PC-9 (cell line): ENCODE measurements around the gene AKR1E2. TPM values are rescaled to one million over a fixed set of nuclear protein-coding genes. Genes with fewer than 3 reads are reported as not detected.

ENCODE experiments used
- BruUV-seq: library from RNA; stranded (reverse); fragments of 400-500 nt; replicated peaks from 2 replicates; lab custom pipeline; 2021; lab: Mats Ljungman, UMichigan
- CTCF ChIA-PET: fragments of 300-600 bp; sonication (Branson Sonifier 250); formaldehyde crosslinking; loops from one replicate; lab custom pipeline; 2022; ENCODE audit warnings: antibody characterized with exemption; lab: Charles Lee
- POLR2A ChIA-PET: fragments of 300-600 bp; sonication (Branson Sonifier 250); formaldehyde crosslinking; loops from one replicate; lab custom pipeline; 2022; ENCODE audit warnings: antibody characterized with exemption; ENCODE audit not compliant: unreplicated experiment; lab: Charles Lee
- DNase-seq, 2 experiments: peaks; one replicate each; pipeline versions ENCODE4 v3.0.0 to v3.0.0-alpha.2; 2015 to 2022; ENCODE audit warnings: mixed read lengths in 1 of 2
- H2AFZ ChIP-seq: fragments of 200-600 bp; sonication (generic); 2 replicates; pipeline ENCODE4 v1.8.1; 2017; ENCODE audit warnings: antibody characterized with exemption
- H3F3A ChIP-seq: fragments of 200-600 bp; sonication (generic); 2 replicates; pipeline ENCODE4 v1.8.1; 2017; ENCODE audit warnings: antibody characterized with exemption, mild to moderate bottlenecking, low read depth; ENCODE audit not compliant: insufficient read depth
- H3K27ac ChIP-seq: fragments of 200-600 bp; sonication (generic); 2 replicates; pipeline ENCODE4 v1.6.1; 2016; ENCODE audit warnings: mixed run types
- H3K27me3 ChIP-seq: fragments of 200-600 bp; sonication (generic); 2 replicates; pipeline ENCODE4 v1.6.1; 2016; ENCODE audit warnings: low read depth, mixed run types; ENCODE audit not compliant: insufficient read depth
- H3K36me3 ChIP-seq: fragments of 200-600 bp; sonication (generic); 2 replicates; pipeline ENCODE4 v1.6.1; 2016; ENCODE audit warnings: low read depth, mixed run types
- H3K4me1 ChIP-seq: fragments of 200-600 bp; sonication (generic); replicated peaks from 2 replicates; pipeline ENCODE4 v1.6.1; 2016; ENCODE audit warnings: mixed run types; ENCODE audit not compliant: insufficient read depth
- H3K4me2 ChIP-seq: fragments of 200-600 bp; sonication (generic); 2 replicates; pipeline ENCODE4 v1.6.1; 2017; ENCODE audit warnings: mixed run types
- H3K4me3 ChIP-seq: fragments of 200-600 bp; sonication (generic); 2 replicates; pipeline ENCODE4 v1.6.1; 2016; ENCODE audit warnings: mixed run types
- H3K79me2 ChIP-seq: fragments of 200-600 bp; sonication (generic); 2 replicates; pipeline ENCODE4 v1.6.1; 2017; ENCODE audit warnings: low read depth, mixed run types
- H3K9me2 ChIP-seq: fragments of 200-600 bp; sonication (generic); 2 replicates; pipeline ENCODE4 v1.8.1; 2017; ENCODE audit warnings: mild to moderate bottlenecking; ENCODE audit not compliant: insufficient read depth
- H3K9me3 ChIP-seq: fragments of 200-600 bp; sonication (generic); 2 replicates; pipeline ENCODE4 v1.8.1; 2016; ENCODE audit warnings: low read depth; ENCODE audit not compliant: insufficient read depth
- H4K20me1 ChIP-seq: fragments of 200-600 bp; sonication (generic); 2 replicates; pipeline ENCODE4 v1.8.1; 2017; ENCODE audit not compliant: insufficient read depth
- EZH2 ChIP-seq: fragments of 200-600 bp; sonication (generic); IDR thresholded peaks from 2 replicates; pipeline ENCODE4 v1.8.0; 2017; ENCODE audit warnings: antibody characterized with exemption, low read depth
- intact Hi-C: fragments of 100-400 bp; cut with micrococcal nuclease; formaldehyde crosslinking; loops from one replicate; pipeline ENCODE4 v1.10.0; 2022; ENCODE audit not compliant: unreplicated experiment
- total RNA-seq: library from RNA; stranded (reverse); gene quantifications from 2 replicates; pipeline ENCODE4 v1.2.3, GENCODE V29; 2021
- TF ChIP-seq, protein P1 (sequence below): fragments of 200-600 bp; sonication (generic); conservative IDR thresholded peaks from 2 replicates; pipeline ENCODE4 v1.6.1; 2017; ENCODE audit warnings: mixed run types, antibody characterized with exemption, mild to moderate bottlenecking, moderate library complexity

AKR1E2 gene
- total RNA-seq, 1 experiment from 2014 or later, result 1.9 TPM

DNA sequence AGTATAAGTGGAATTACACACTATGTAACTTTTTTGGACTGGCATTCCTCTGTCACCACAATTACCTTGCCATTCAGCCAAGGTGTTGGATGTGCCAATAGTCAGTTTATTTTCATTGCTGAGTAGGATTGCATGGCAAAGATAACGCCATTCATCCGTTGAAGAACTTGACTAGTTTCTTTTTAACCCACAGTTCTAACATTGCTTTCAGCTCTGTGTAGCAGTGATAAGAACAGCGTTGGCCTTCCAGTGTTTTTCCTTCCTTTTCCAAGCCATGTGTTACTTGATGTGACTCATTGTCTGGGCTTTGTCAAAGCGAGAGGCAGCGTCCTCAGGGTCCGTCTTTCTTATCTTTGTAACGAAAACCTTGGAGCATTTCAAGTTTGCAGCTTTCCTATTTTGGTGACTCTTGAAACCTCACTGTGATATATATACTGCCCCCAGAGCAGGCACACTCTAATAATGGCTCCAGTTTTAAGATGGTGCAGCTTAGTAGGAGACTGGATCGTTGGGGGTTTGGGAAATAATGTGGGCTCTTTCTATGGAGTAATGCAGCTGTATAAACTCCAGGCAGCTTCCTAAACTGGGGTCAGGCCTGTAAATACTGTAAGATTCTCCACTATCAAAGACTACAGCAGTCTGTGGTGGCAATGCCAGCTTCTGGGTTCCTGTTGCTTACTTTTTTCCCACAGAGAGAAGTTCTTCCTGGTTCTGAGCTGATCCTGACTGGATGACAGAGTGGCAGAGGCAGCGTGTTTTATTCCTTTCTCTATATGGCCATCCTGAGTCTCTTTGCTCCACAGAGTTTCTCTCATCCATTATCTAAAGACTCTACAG, 41.7 kb downstream of the AKR1E2 start:
- TF ChIP-seq, protein P1, sequence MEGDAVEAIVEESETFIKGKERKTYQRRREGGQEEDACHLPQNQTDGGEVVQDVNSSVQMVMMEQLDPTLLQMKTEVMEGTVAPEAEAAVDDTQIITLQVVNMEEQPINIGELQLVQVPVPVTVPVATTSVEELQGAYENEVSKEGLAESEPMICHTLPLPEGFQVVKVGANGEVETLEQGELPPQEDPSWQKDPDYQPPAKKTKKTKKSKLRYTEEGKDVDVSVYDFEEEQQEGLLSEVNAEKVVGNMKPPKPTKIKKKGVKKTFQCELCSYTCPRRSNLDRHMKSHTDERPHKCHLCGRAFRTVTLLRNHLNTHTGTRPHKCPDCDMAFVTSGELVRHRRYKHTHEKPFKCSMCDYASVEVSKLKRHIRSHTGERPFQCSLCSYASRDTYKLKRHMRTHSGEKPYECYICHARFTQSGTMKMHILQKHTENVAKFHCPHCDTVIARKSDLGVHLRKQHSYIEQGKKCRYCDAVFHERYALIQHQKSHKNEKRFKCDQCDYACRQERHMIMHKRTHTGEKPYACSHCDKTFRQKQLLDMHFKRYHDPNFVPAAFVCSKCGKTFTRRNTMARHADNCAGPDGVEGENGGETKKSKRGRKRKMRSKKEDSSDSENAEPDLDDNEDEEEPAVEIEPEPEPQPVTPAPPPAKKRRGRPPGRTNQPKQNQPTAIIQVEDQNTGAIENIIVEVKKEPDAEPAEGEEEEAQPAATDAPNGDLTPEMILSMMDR, result no peak
- no peak for TF ChIP-seq EZH2
- no peak overlapping the region for H3K4me2 ChIP-seq
- ChIA-PET POLR2A (interaction anchor here (0.6 kb wide), 1 partner anchor 1580 kb away, joined by 3 read pairs; no protein-coding TSS in a partner anchor), CTCF (no interaction called here)
- DNase-seq, result no peak
- no peaks in the 10 kb centered on the region for H3K9me2 ChIP-seq
- no peaks in the 10 kb centered on the region for H3K79me2 ChIP-seq
- H3K4me1 ChIP-seq, result no peaks in the 10 kb centered on the region
- no peaks in the 10 kb centered on the region for H4K20me1 ChIP-seq
- H3F3A ChIP-seq, result no peaks in the 10 kb centered on the region
- no peaks in the 10 kb centered on the region for H3K27me3 ChIP-seq
- BruUV-seq, result no TSS peak
- intact Hi-C loops, result loop anchor here (5.0 kb wide), 2 partner anchors 75 to 95 kb away; partner anchors contain the start of gene AKR1C1
- no peaks in the 10 kb centered on the region; the same call in 1 of the 2 replicates for H3K9me3 ChIP-seq
- H2AFZ ChIP-seq, result no peak overlapping the region
- H3K27ac ChIP-seq, result no peak overlapping the region
- H3K36me3 ChIP-seq, result no peaks in the 10 kb centered on the region
- no peak overlapping the region for H3K4me3 ChIP-seq

- intact Hi-C loops, result loop anchor here (5.0 kb wide), 2 partner anchors 74 to 94 kb away; partner anchors contain the start of gene AKR1C1
- CTCF ChIA-PET, result no interaction called here
- H3K36me3 ChIP-seq, result no peaks in the 10 kb centered on the region
Observed at GRCh38 chr10:4868357-4868657, 42.3 kb downstream of the AKR1E2 start.

DNA sequence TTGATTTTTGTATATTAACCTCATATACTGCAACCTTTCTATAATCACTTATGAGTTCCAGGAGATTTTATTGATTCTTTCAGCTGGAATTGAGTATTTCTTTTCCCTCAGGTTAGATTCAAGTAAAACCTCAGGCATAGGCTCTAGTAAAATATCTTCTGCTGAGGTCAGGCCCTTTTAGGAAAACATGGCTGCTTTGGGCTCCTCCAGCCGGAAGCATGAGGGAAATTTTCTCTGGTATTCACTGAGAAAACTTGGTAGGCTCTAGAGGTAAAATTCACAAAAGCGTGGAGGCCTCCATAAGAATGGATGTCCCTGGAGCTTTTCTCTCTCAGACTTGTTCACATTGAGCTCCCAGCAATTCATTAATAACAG, 56.7 kb downstream of the AKR1E2 start:
- ChIA-PET CTCF (no interaction called here), POLR2A (no interaction called here)
- no peak overlapping the region for H3K4me3 ChIP-seq
- BruUV-seq, result no TSS peak
- no peak for DNase-seq
- H3K4me1 ChIP-seq, result 0 out of 2 replicates have a peak, but pooled peaks cover 5% of the 10 kb centered on the region
- H3K36me3 ChIP-seq, result no peaks in the 10 kb centered on the region
- no peaks in the 10 kb centered on the region for H4K20me1 ChIP-seq
- H3F3A ChIP-seq, result no peaks in the 10 kb centered on the region
- intact Hi-C loops, result no loop called here
- no peak overlapping the region for H3K4me2 ChIP-seq
- H3K9me3 ChIP-seq, result no peaks in the 10 kb centered on the region
- no peak overlapping the region for H2AFZ ChIP-seq
- H3K9me2 ChIP-seq, result no peaks in the 10 kb centered on the region
- no peak for TF ChIP-seq EZH2
- TF ChIP-seq, protein P1, result no peak
- H3K79me2 ChIP-seq, result no peaks in the 10 kb centered on the region
- H3K27ac ChIP-seq, result no peak overlapping the region
- H3K27me3 ChIP-seq, result no peaks in the 10 kb centered on the region

More at GRCh38 chr10:4868357-4868657, 42.3 kb downstream of the AKR1E2 start:
- Histone ChIP-seq H3K4me1 (no peaks in the 10 kb centered on the region), H3F3A (no peaks in the 10 kb centered on the region), H3K9me3 (no peaks in the 10 kb centered on the region; the same call in 1 of the 2 replicates), H3K4me2 (no peak overlapping the region), H3K27ac (no peak overlapping the region), H3K9me2 (no peaks in the 10 kb centered on the region), H3K79me2 (no peaks in the 10 kb centered on the region), H3K4me3 (no peak overlapping the region), H4K20me1 (no peaks in the 10 kb centered on the region), H2AFZ (no peak overlapping the region), H3K27me3 (no peaks in the 10 kb centered on the region)
- POLR2A ChIA-PET, result interaction anchor here (0.6 kb wide), 1 partner anchor 1581 kb away, joined by 3 read pairs; no protein-coding TSS in a partner anchor
- no peak for TF ChIP-seq EZH2
- TF ChIP-seq, protein P1, result no peak
- BruUV-seq, result no TSS peak
- no peak for DNase-seq
